PC-3 (cell line): ENCODE measurements around the gene ARHGAP42. TPM values are rescaled to one million over a fixed set of nuclear protein-coding genes. Genes with fewer than 3 reads are reported as not detected.

Experiments
- ATAC-seq: fragments of 200-7000 bp; cut with Tn5 transposase; 2 replicates; pipeline ENCODE4 v1.9.1; 2020; ENCODE audit warnings: mild to moderate bottlenecking, moderate library complexity
- BruUV-seq: library from RNA; stranded (reverse); fragments of 400-500 nt; replicated peaks from 2 replicates; lab custom pipeline; 2021; lab: Mats Ljungman, UMichigan
- CTCF ChIA-PET: fragments of 300-600 bp; sonication (Branson Sonifier 250); formaldehyde crosslinking; loops from one replicate; lab custom pipeline; 2022; ENCODE audit warnings: antibody characterized with exemption; lab: Charles Lee
- POLR2A ChIA-PET: fragments of 300-600 bp; sonication (Branson Sonifier 250); formaldehyde crosslinking; loops from one replicate; lab custom pipeline; 2022; ENCODE audit warnings: antibody characterized with exemption; ENCODE audit not compliant: unreplicated experiment; lab: Charles Lee
- DNase-seq: peaks from one replicate; pipeline ENCODE4 v3.0.0-alpha.2; 2015
- H2AFZ ChIP-seq: fragments of 300-600 bp; sonication (generic); 2 replicates; pipeline ENCODE4 v1.6.0; 2016; ENCODE audit warnings: antibody characterized with exemption, low read length
- H3F3A ChIP-seq: fragments of 300-600 bp; sonication (generic); one replicate; pipeline ENCODE4 v1.6.0; 2017; ENCODE audit warnings: antibody characterized with exemption, low read length, control low read depth, mild to moderate bottlenecking; ENCODE audit not compliant: unreplicated experiment
- H3K27ac ChIP-seq: fragments of 300-600 bp; sonication (generic); 2 replicates; pipeline ENCODE4 v1.5.1; 2016; ENCODE audit warnings: mild to moderate bottlenecking, low read length
- H3K27me3 ChIP-seq: fragments of 300-600 bp; sonication (generic); 2 replicates; pipeline ENCODE4 v1.6.1; 2016; ENCODE audit warnings: low read length, mixed read lengths
- H3K36me3 ChIP-seq: fragments of 300-600 bp; sonication (generic); 2 replicates; pipeline ENCODE4 v1.6.1; 2016; ENCODE audit warnings: low read depth, mixed run types, low read length, mixed read lengths
- H3K4me1 ChIP-seq: fragments of 300-600 bp; sonication (generic); 2 replicates; pipeline ENCODE4 v1.5.1; 2016; ENCODE audit warnings: low read length; ENCODE audit not compliant: insufficient read depth
- H3K4me2 ChIP-seq: fragments of 300-600 bp; sonication (generic); 2 replicates; pipeline ENCODE4 v1.6.0; 2016; ENCODE audit warnings: low read length
- H3K4me3 ChIP-seq: fragments of 300-600 bp; sonication (generic); 2 replicates; pipeline ENCODE4 v1.5.1; 2016; ENCODE audit warnings: mild to moderate bottlenecking, low read length, mixed read lengths
- H3K79me2 ChIP-seq: fragments of 300-600 bp; sonication (generic); 2 replicates; pipeline ENCODE4 v1.6.1; 2017; ENCODE audit warnings: low read length, mixed read lengths
- H3K9ac ChIP-seq: fragments of 300-600 bp; sonication (generic); 2 replicates; pipeline ENCODE4 v1.6.0; 2016; ENCODE audit warnings: mild to moderate bottlenecking, low read length
- H3K9me2 ChIP-seq: fragments of 300-600 bp; sonication (generic); replicated peaks from 2 replicates; pipeline ENCODE4 v1.6.1; 2016; ENCODE audit warnings: mixed run types, low read length, mixed read lengths
- H3K9me3 ChIP-seq: fragments of 300-600 bp; sonication (generic); 2 replicates; pipeline ENCODE4 v1.6.1; 2016; ENCODE audit warnings: low read length, mixed read lengths
- H4K20me1 ChIP-seq: fragments of 300-600 bp; sonication (generic); 2 replicates; pipeline ENCODE4 v1.6.1; 2016; ENCODE audit warnings: low read length, mixed read lengths
- EZH2 ChIP-seq: fragments of 300-600 bp; sonication (generic); IDR thresholded peaks from one replicate; pipeline ENCODE4 v1.6.1; 2017; ENCODE audit warnings: antibody characterized with exemption, mild to moderate bottlenecking, low read length; ENCODE audit not compliant: unreplicated experiment
- EZH2phosphoT487 ChIP-seq: fragments of 300-600 bp; sonication (generic); IDR thresholded peaks from 2 replicates; pipeline ENCODE4 v1.6.1; 2018; ENCODE audit warnings: mild to moderate bottlenecking, antibody characterized with exemption, low read length, borderline replicate concordance
- intact Hi-C: fragments of 100-400 bp; cut with micrococcal nuclease; formaldehyde crosslinking; loops from 2 replicates; pipeline ENCODE4 v1.9.0; 2023
- total RNA-seq: library from RNA; depleted of rRNA; stranded (reverse); fragments of >200 nt; gene quantifications from 2 replicates; pipeline ENCODE4 v1.2.3, GENCODE V29; 2014
- TF ChIP-seq, protein P1 (sequence below): fragments of 300-600 bp; sonication (generic); conservative IDR thresholded peaks from 2 replicates; pipeline ENCODE4 v1.5.1; 2017; ENCODE audit warnings: antibody characterized with exemption, low read depth, mild to moderate bottlenecking, low read length

ARHGAP42 gene
- total RNA-seq, 1 experiment from 2014 or later, result 12.1 TPM

DNA sequence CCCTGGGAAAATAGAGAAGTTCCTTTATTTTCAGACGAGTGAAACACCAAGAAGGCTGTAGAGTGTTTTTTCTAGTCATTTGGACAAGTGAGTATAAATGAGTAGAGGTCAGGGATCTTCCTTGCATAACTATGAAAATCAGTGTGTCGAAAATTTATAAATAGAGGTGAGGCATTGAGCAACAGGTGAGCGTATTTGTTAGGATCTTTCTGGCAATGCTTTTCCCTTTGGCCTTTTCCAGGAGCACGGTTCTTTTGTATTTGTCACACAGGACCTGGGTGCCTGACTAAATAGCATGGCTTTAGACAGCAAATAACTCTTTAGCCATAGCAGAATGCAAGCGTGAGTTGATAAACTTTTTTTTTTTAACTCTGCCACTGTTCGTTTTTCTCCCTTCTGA lies 19.6 kb upstream of the ARHGAP42 start:
- H3K27me3 ChIP-seq, result no peaks in the 10 kb centered on the region
- ChIA-PET CTCF (no interaction called here), POLR2A (no interaction called here)
- H3F3A ChIP-seq, result no peaks in the 10 kb centered on the region
- no peak overlapping the region for H3K27ac ChIP-seq
- no peak overlapping the region for H3K4me2 ChIP-seq
- ATAC-seq (no peak), DNase-seq (no peak)
- intact Hi-C loops, result no loop called here
- no peaks in the 10 kb centered on the region for H3K36me3 ChIP-seq
- H3K79me2 ChIP-seq, result no peaks in the 10 kb centered on the region
- H3K4me1 ChIP-seq, result no peaks in the 10 kb centered on the region
- no peaks in the 10 kb centered on the region for H3K9me3 ChIP-seq
- no peak overlapping the region for H2AFZ ChIP-seq
- TF ChIP-seq, protein P1, sequence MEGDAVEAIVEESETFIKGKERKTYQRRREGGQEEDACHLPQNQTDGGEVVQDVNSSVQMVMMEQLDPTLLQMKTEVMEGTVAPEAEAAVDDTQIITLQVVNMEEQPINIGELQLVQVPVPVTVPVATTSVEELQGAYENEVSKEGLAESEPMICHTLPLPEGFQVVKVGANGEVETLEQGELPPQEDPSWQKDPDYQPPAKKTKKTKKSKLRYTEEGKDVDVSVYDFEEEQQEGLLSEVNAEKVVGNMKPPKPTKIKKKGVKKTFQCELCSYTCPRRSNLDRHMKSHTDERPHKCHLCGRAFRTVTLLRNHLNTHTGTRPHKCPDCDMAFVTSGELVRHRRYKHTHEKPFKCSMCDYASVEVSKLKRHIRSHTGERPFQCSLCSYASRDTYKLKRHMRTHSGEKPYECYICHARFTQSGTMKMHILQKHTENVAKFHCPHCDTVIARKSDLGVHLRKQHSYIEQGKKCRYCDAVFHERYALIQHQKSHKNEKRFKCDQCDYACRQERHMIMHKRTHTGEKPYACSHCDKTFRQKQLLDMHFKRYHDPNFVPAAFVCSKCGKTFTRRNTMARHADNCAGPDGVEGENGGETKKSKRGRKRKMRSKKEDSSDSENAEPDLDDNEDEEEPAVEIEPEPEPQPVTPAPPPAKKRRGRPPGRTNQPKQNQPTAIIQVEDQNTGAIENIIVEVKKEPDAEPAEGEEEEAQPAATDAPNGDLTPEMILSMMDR, result no peak
- no peak for TF ChIP-seq EZH2
- no peak overlapping the region for H3K9ac ChIP-seq
- H3K9me2 ChIP-seq, result no peaks in the 10 kb centered on the region
- no peak overlapping the region for H3K4me3 ChIP-seq
- H4K20me1 ChIP-seq, result no peaks in the 10 kb centered on the region
- BruUV-seq, result no TSS peak

DNA sequence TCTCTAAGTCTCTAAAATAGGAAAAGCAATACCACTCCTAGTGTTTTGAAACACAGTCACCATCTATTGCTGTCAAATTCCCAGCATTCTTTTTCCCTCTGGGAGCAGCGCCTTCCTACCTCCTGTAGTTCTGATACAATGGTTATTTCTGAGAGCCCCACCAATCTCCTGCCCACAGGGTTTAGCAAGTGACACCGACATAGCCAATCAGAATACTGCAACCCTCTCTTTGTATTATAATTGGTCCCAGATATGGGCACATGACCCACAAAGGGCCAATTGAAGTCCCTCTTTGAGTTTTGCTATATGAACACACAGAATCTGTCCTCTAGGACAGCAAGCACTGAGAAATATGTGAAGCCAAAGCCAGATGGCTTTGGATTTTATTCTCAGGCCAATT lies 16.9 kb upstream of the ARHGAP42 start:
- intact Hi-C loops, result no loop called here
- no peaks in the 10 kb centered on the region for H3K27me3 ChIP-seq
- H3K27ac ChIP-seq, result no peak overlapping the region
- H3K4me2 ChIP-seq, result no peak overlapping the region
- no peaks in the 10 kb centered on the region for H3F3A ChIP-seq
- ATAC-seq, result no peak
- H3K36me3 ChIP-seq, result no peaks in the 10 kb centered on the region
- DNase-seq, result no peak
- H3K9ac ChIP-seq, result no peak overlapping the region
- ChIA-PET POLR2A (no interaction called here), CTCF (no interaction called here)
- no peaks in the 10 kb centered on the region for H3K79me2 ChIP-seq
- H4K20me1 ChIP-seq, result no peaks in the 10 kb centered on the region
- no peaks in the 10 kb centered on the region for H3K9me3 ChIP-seq
- TF ChIP-seq EZH2, result no peak
- TF ChIP-seq, protein P1, result no peak
- no peak for TF ChIP-seq EZH2phosphoT487
- BruUV-seq, result no TSS peak
- H3K4me1 ChIP-seq, result no peaks in the 10 kb centered on the region
- no peaks in the 10 kb centered on the region for H3K9me2 ChIP-seq
- H2AFZ ChIP-seq, result no peak overlapping the region
- no peak overlapping the region for H3K4me3 ChIP-seq

DNA sequence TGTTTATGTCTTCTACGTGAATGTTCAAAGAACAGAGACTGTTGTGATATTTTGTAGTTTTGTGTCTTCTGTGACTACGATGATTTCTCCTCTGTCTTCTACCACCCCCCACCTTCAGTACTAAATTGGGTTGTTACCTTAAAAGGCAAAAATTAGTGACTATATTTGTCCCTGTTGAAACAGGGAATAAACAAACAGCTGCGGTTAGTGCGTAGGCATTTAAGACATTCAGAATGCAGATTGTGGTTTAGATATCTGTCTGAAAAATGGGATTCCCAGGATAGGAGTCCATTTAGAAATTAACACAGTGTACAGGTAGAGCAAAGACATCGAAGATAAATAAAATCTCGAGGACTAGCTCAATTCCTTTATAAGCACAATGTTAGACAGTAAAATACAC lies 15.6 kb upstream of the ARHGAP42 start:
- H3K4me2 ChIP-seq, result no peak overlapping the region
- no peaks in the 10 kb centered on the region for H3K79me2 ChIP-seq
- CTCF ChIA-PET, result no interaction called here
- DNase-seq (peak; percentile 53), ATAC-seq (no peak)
- POLR2A ChIA-PET, result no interaction called here
- H3K4me1 ChIP-seq, result no peaks in the 10 kb centered on the region
- BruUV-seq, result no TSS peak
- intact Hi-C loops, result no loop called here
- no peaks in the 10 kb centered on the region for H3K9me2 ChIP-seq
- H3K4me3 ChIP-seq, result no peak overlapping the region
- no peaks in the 10 kb centered on the region for H3K27me3 ChIP-seq
- H2AFZ ChIP-seq, result 0 out of 2 replicates have a peak overlapping the region, but pooled peaks have one; percentile 4
- no peaks in the 10 kb centered on the region for H4K20me1 ChIP-seq
- H3K36me3 ChIP-seq, result no peaks in the 10 kb centered on the region
- H3K9ac ChIP-seq, result no peak overlapping the region
- no peaks in the 10 kb centered on the region for H3F3A ChIP-seq
- TF ChIP-seq, protein P1, result no peak
- TF ChIP-seq EZH2 (no peak), EZH2phosphoT487 (no peak)
- H3K9me3 ChIP-seq, result no peaks in the 10 kb centered on the region
- 0 out of 2 replicates have a peak overlapping the region, but pooled peaks have one; percentile 14 for H3K27ac ChIP-seq
